K562 (cell line): ENCODE measurements around the gene CHAD. TPM values are rescaled to one million over a fixed set of nuclear protein-coding genes. Genes with fewer than 3 reads are reported as not detected.
A peak's percentile ranks its signal among the peaks of the same experiment; 100 is the strongest.

Experiments used
- ATAC-seq: fragments of 200-7000 bp; cut with Tn5 transposase; 3 replicates; pipeline ENCODE4 v1.9.1; 2020; ENCODE audit warnings: moderate library complexity
- BruUV-seq: library from RNA; stranded (reverse); fragments of 400-500 nt; replicated peaks from 2 replicates; lab custom pipeline; 2021; lab: Mats Ljungman, UMichigan
- CTCF ChIA-PET: fragments of 300-600 bp; formaldehyde crosslinking; extraction: SDS; loops from one replicate; lab custom pipeline; 2021; ENCODE audit warnings: low intra/inter-chr PET ratio; lab: Yijun Ruan, JAX
- POLR2A ChIA-PET: fragments of 300-600, 350-650 bp; sonication (Branson Sonifier 250); formaldehyde crosslinking; extraction: SDS; loops from one replicate; lab custom pipeline; 2021; ENCODE audit warnings: antibody characterized with exemption, inconsistent platforms; lab: Yijun Ruan, JAX
- DNase-seq, 4 experiments: peaks; one replicate each; pipeline versions ENCODE4 v3.0.0 to v3.0.0-alpha.2; 2011 to 2018; ENCODE audit warnings: low spot score in 3 of 4, mixed read lengths in 3 of 4; ENCODE audit errors: extremely low read depth in 1 of 4
- FAIRE-seq: peaks from 2 replicates; lab custom pipeline; 2011; peaks lifted over from hg19 to GRCh38; lab: Jason Lieb, UNC
- H2AFZ ChIP-seq: 2 replicates; pipeline ENCODE4 v1.6.0; 2011; ENCODE audit warnings: low read depth, low read length, control low read depth, inconsistent platforms
- H3K27ac ChIP-seq: fragments of 200-600 bp; 3 replicates; pipeline ENCODE4 v1.8.0; 2011; ENCODE audit warnings: low read depth, mild to moderate bottlenecking, control low read depth, inconsistent platforms, low read length, moderate library complexity, mixed read lengths; ENCODE audit errors: extremely low read depth
- H3K27me3 ChIP-seq, 2 experiments: fragments of 300-600 bp in 1 of 2; 2 replicates in 1 of 2; 3 replicates in 1 of 2; pipeline versions ENCODE4 v1.6.0 to v1.8.0; 2011; ENCODE audit warnings: inconsistent platforms in 2 of 2, low read length in 2 of 2, mild to moderate bottlenecking in 1 of 2, mixed read lengths in 1 of 2, moderate library complexity in 1 of 2; ENCODE audit not compliant: control insufficient read depth in 2 of 2, insufficient read depth in 2 of 2
- H3K36me3 ChIP-seq: fragments of 300-600 bp; 3 replicates; pipeline ENCODE4 v1.8.0; 2011; ENCODE audit warnings: mild to moderate bottlenecking, low read length, inconsistent platforms; ENCODE audit not compliant: control insufficient read depth, insufficient read depth
- H3K4me1 ChIP-seq, 2 experiments: fragments of 200-600 bp in 1 of 2; replicated peaks in 1 of 2; 2 replicates in 1 of 2; 3 replicates in 1 of 2; pipeline versions ENCODE4 v1.5.1 to v1.8.0; 2011; ENCODE audit warnings: inconsistent platforms in 2 of 2, low read length in 2 of 2, mild to moderate bottlenecking in 1 of 2, mixed read lengths in 1 of 2, moderate library complexity in 1 of 2; ENCODE audit not compliant: control insufficient read depth in 2 of 2, insufficient read depth in 2 of 2
- H3K4me2 ChIP-seq: 2 replicates; pipeline ENCODE4 v1.6.1; 2011; ENCODE audit warnings: low read length, control low read depth, inconsistent platforms, mixed read lengths; ENCODE audit not compliant: insufficient read depth
- H3K4me3 ChIP-seq: fragments of 200-600 bp; sonication (generic), shearing (Covaris generic); 2 replicates; pipeline ENCODE4 v1.5.1; 2016; ENCODE audit warnings: control low read depth, inconsistent platforms
- H3K79me2 ChIP-seq: fragments of 200-600 bp; 3 replicates; pipeline ENCODE4 v1.8.0; 2011; ENCODE audit warnings: low read length, inconsistent platforms; ENCODE audit not compliant: control insufficient read depth, insufficient read depth
- H3K9ac ChIP-seq, 2 experiments: 2 replicates each; pipeline versions ENCODE4 v1.6.0 to v1.6.1; 2011; ENCODE audit warnings: low read depth in 2 of 2, low read length in 2 of 2, control low read depth in 1 of 2, inconsistent platforms in 1 of 2, mild to moderate bottlenecking in 1 of 2, mixed read lengths in 1 of 2; ENCODE audit not compliant: insufficient read depth in 1 of 2
- H3K9me1 ChIP-seq: one replicate; pipeline ENCODE4 v1.6.0; 2011; ENCODE audit warnings: inconsistent platforms, mild to moderate bottlenecking, low read length, moderate library complexity; ENCODE audit not compliant: control insufficient read depth, insufficient read depth
- H3K9me3 ChIP-seq: replicated peaks from 2 replicates; pipeline ENCODE4 v1.5.1; 2011; ENCODE audit warnings: low read depth, low read length, inconsistent platforms; ENCODE audit not compliant: control insufficient read depth, insufficient read depth
- H4K20me1 ChIP-seq: replicated peaks from 2 replicates; pipeline ENCODE4 v1.6.1; 2011; ENCODE audit warnings: low read length, inconsistent platforms, mixed read lengths; ENCODE audit not compliant: control insufficient read depth, insufficient read depth
- EGR1 ChIP-seq: fragments of 450-650 bp; conservative IDR thresholded peaks from 2 replicates; pipeline ENCODE4 v1.6.1; 2017; ENCODE audit warnings: mild to moderate bottlenecking
- FOXK1 ChIP-seq: sonication (generic); formaldehyde crosslinking; IDR thresholded peaks from 2 replicates; pipeline ENCODE4 v1.8.0; 2022; ENCODE audit warnings: missing genetic modification reagents, mild to moderate bottlenecking, borderline replicate concordance
- GTF2E2 ChIP-seq: fragments of 200-800 bp; sonication (Bioruptor generic); IDR thresholded peaks from 2 replicates; pipeline ENCODE4 v1.6.1; 2016; ENCODE audit warnings: missing genetic modification characterization, missing compliant biosample characterization
- PRDM10 ChIP-seq: fragments of 450-650 bp; IDR thresholded peaks from 2 replicates; pipeline ENCODE4 v1.6.1; 2018; ENCODE audit not compliant: partially characterized antibody
- TARDBP ChIP-seq: fragments of 450-650 bp; IDR thresholded peaks from 2 replicates; pipeline ENCODE4 v1.6.1; 2016
- ZKSCAN1 ChIP-seq: fragments of 150-350 bp; IDR thresholded peaks from 2 replicates; pipeline ENCODE4 v1.6.1; 2016; ENCODE audit warnings: low read depth, low read length
- ZNF57 ChIP-seq: fragments of 450-650 bp; formaldehyde crosslinking; IDR thresholded peaks from 2 replicates; pipeline ENCODE4 v1.4.0; 2020; ENCODE audit warnings: mild to moderate bottlenecking, moderate library complexity
- WGBS: fragments of 100-300 bp; shearing (Covaris generic); methylation state at CpG from one replicate; pipeline ENCODE4 v1.1.6; 2016; ENCODE audit warnings: low coverage, mixed read lengths; ENCODE audit not compliant: insufficient coverage; ENCODE audit errors: missing lambda C conversion rate; 5-methylcytosine and 5-hydroxymethylcytosine counted together
- in situ Hi-C: fragments of 300-500 bp; cut with MboI; formaldehyde crosslinking; loops from 4 replicates; pipeline ENCODE4 v1.15.0; 2018; ENCODE audit warnings: inconsistent platforms, mixed read lengths
- intact Hi-C: fragments of 100-400 bp; cut with micrococcal nuclease; formaldehyde crosslinking; loops from 2 replicates; pipeline ENCODE4 v1.14.2; 2022
- polyA plus RNA-seq, 8 experiments: library from polyadenylated mRNA; depleted of rRNA in 4 of 8; stranded (reverse) in 5 of 8; unstranded in 3 of 8; fragments of >200 nt; fragmentation: Nextera tagmentation in 2 of 8; fragmentation: Illumina TruSeq in 1 of 8; extraction: Ambion mirVana in 2 of 8; extraction: Trizol in 1 of 8; gene quantifications; 2 replicates each; pipeline versions ENCODE4 v1.2.1 to v1.2.3, GENCODE V29; 2011 to 2014; ENCODE audit warnings: inconsistent platforms in 1 of 8, missing spikeins in 1 of 8
- total RNA-seq, 7 experiments: library from RNA; depleted of rRNA in 6 of 7; stranded (reverse); fragments of >200 nt in 6 of 7; fragmentation: Illumina TruSeq in 2 of 7; extraction: Trizol in 2 of 7; gene quantifications; 2 replicates each; pipeline versions ENCODE4 v1.2.1 to v1.2.3, GENCODE V29; 2011 to 2021; ENCODE audit warnings: low replicate concordance in 1 of 7

CHAD gene
- total and polyA plus RNA-seq, 9 of the 15 experiments (the other 6 are each of a cell fraction or from before 2014, with no cell fraction given), result not detected

GRCh38 chr17:50480142-50480764 lies 11.6 kb upstream of the CHAD start:
- Histone ChIP-seq H3K9ac (peak overlapping the region; percentile 75 to 92; a peak in 1 of 4 replicates), H2AFZ (no peak overlapping the region), H3K9me3 (no peaks in the 10 kb centered on the region), H3K9me1 (no peaks in the 10 kb centered on the region), H3K27me3 (no peaks in the 10 kb centered on the region), H4K20me1 (no peaks in the 10 kb centered on the region), H3K4me1 (peaks cover 11 to 34% of the 10 kb centered on the region in 2 experiments; a peak in 4 of 5 replicates), H3K36me3 (peaks cover 50% of the 10 kb centered on the region), H3K4me2 (peak overlapping the region; percentile 96; the same call in 1 of the 2 replicates), H3K4me3 (peak overlapping the region; percentile 80; the same call in 1 of the 2 replicates), H3K79me2 (peaks cover 18% of the 10 kb centered on the region), H3K27ac (no peak overlapping the region)
- CTCF ChIA-PET, result interaction anchor here (0.6 to 1.8 kb wide), 3 partner anchors 21 to 279 kb away, joined by 3 to 17 read pairs (median 6); partner anchors contain the start of gene COL1A1
- POLR2A ChIA-PET, result interaction anchor here (0.5 to 1.1 kb wide), 6 partner anchors 8 to 240 kb away, joined by 3 to 7 read pairs (median 4); no protein-coding TSS in a partner anchor
- WGBS, result 88% methylated on average over 7 of the region's 7 CpGs
- ATAC-seq (no peak), FAIRE-seq (no peak), DNase-seq (no peak)
- intact Hi-C loops (loop anchor here (5.0 kb wide), 3 partner anchors 202 to 362 kb away; no protein-coding TSS in a partner anchor), in situ Hi-C loops (no loop called here)
- no peak for TF ChIP-seq FOXK1 (CRISPR knock-in tag)
- TF ChIP-seq GTF2E2 (tag), result no peak
- no peak for TF ChIP-seq PRDM10
- TF ChIP-seq ZNF57, result no peak
- no peak for TF ChIP-seq TARDBP
- peak; percentile 93 for TF ChIP-seq ZKSCAN1
- TF ChIP-seq EGR1, result no peak
- BruUV-seq, result TSS peak; percentile 52
